ENCODE data around the gene ZBTB25.

ZBTB25 gene

DNA sequence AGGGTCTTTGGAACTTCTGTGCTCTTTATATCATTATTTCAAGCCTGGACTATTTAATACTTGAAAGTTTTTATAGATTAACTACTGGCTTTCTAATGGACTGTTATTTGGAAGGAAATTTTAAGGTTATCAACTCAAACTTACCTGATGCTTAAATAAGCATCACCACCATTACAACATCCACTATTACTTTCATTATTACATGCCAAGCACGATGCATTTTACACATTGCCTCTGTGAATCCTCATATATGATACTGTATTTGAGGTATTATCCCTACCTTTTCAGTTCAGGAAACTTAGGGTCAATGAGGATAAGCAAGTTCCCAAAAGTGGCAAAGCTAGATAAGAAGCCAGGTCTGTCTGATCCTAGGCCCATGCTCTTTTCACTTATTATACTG, 13.3 kb upstream of the ZBTB25 start:
- no peak for DNase-seq (ENCODE audit: low spot score)

DNA sequence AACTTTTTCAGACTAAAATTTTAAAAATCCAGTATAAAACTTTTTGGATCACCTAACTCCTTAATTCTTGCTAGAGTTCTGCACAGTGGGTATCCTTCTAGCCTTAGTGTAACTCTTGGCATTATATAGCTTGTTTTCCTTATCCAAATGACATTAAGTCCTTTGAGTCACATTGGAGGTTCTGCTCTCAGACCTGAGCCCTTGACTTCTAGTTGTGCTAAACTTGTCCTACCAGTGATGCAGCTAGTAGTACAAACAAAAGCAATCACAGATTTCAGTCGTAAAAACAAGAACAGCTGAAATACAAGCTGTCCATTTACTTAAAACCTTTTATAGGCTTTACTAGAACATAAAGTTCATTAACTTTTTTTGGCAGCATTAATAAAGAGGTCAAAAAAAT, 11.4 kb upstream of the ZBTB25 start:
- no peak for DNase-seq (ENCODE audit: low spot score)

DNA sequence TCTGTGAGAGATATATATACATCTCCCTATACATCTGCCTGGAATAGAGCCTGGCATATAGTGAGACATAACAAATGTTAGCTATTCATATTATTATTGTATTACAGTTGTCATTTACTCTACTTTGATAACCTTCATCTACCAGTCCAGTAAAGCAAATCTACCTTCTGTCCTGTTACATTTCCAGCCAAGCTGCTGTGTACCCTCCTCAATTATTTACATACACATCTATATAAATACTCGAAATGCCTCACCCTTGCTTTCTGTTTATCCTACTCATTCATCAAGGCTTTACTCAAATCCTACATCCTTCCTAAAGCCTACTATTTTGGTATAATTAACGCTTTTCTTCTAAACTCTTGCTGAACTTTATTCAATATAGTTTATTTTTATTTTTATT, 9.6 kb upstream of the ZBTB25 start:
- DNase-seq (ENCODE audit: low spot score), result no peak

DNA sequence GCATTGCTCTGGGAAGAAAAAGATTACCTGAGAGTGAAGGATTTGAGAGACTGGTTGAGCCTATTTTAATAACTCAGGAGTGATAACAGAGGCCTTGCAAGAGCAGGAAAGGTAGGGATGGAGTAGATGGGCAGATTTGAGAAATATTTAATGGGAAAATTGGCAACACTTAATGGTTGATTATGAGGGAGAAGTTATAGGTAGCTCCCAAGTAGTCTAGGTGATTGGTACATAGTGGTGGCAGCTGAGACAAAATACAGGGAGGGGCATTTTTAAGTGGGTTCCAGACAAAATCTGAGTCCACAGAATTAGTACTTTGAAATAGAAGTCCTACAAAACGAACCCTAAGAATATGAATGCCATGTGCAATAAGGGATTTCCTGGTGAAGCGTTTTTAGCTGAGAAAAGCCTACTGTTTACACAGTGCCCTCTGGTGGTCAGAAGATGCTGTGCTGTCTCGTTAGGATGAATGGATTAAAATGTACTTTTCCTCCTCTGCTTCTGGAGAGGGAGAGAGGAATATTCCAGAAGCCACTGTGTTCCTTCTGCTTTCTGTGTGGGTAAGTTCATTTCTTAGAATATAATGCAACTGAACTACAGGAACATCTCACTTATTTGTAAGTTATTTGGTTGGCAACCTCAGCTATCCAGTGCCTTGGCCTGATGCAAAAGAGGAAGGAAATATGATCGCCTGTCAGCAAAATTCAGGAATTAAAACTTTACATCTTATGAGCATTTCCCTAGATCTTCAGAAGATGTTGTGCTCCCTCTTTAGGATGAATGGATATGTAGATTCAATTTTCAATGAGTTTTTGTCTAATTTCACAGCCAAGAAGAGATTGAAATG, 7.4 kb upstream of the ZBTB25 start:
- peak; percentile 75 for DNase-seq (ENCODE audit: low spot score)

DNA sequence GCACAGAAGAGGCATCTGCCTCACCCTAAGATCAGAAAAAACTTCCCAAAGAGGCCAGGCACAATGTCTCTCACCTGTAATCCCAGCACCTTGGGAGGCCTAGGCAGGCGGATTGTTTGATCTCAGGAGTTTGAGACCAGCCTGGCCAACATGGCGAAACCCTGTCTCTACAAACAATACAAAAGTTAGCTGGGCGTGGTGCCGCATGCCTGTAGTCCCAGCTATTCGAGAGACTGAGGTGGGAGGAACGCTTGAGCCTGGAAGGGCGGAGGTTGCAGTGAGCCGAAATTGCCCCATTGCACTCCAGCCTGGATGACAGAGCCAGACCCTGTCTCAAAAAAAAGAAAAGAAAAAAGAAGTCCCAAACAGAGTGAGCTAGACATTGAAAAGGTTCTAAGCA, 5.4 kb upstream of the ZBTB25 start:
- no peak for DNase-seq (ENCODE audit: low spot score)

DNA sequence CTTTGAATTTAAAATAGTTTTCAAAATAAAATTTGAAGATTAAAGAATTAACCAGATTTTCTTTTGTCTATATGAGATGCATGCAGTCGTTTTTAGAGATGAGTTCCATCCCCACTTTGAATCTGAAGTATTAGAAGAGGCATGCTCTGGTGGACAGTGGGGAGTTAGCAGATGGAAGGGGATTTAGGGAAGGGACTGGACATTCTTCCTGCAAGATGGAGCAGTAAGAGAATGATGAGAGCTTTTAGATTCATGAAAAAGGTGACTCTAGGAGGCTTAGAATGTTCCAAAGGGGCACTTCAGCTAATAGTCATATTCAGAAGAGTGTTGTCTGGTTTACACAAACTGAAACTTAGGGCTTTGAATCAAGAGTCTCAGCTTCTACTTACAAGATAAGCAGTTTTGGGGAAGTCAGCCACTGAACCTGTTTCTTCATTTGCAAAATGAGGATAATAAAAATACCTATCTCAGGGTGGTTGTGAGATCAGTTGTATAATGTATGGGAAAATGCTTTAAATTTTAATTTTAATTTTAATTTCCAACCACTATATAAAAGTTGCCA, 4.7 kb upstream of the ZBTB25 start:
- DNase-seq (ENCODE audit: low spot score), result peak; percentile 11

DNA sequence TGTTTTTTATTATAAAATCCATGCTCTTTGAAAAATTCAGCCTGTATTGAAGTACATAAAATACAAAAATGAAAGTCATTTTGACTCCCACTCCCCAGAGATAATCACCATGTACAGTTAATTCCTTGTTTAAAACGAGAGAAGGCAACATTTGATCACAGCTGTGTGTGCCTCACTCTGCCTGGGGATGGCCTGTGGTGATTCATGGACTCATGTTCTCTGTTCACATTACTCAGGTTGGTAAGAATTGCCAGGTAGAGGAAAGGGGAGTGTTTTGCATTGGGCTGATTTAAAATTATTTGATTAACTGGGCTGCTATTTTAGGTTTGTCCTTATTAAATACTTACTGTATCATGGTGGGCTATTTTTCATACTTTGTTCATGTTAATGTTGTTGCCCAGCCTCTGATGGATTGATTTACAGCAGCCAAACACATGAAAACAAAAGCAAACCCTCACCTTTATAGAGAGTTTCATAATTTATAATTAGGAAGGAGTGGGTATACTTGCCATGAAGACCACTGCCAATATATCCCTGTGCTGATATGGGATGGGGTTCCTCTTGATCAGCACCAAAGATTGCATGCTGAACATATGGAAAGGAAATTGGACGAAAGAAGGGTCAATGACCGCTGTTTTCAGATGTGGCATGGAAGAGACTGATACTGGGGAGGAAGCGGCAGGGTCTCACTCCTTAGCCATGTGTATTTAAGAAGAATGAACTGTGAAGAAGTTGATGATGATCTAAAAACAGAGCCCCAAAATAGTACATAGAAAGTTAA, 3.9 kb upstream of the ZBTB25 start:
- no peak for DNase-seq (ENCODE audit: low spot score)

DNA sequence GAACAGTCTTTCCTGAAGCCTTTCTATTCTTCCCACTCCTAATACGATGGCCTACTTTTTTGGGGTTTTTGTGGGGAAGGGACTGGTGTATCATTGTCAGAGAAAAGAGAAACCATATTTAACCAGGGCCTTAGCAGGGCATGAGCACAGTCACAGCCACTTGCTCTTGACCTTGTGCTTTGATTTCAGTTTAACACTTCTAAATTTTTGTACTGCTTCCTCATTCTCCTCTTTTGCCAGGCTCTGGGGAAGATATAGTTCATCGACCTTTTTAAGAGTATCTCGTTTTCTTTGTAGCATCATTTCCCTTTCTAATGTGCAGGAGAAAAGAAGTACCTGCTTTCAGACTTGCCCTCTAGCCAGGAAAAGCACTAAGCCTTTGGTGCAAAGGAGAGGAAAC, 3.1 kb upstream of the ZBTB25 start:
- peak; percentile 34 for DNase-seq (ENCODE audit: low spot score)

DNA sequence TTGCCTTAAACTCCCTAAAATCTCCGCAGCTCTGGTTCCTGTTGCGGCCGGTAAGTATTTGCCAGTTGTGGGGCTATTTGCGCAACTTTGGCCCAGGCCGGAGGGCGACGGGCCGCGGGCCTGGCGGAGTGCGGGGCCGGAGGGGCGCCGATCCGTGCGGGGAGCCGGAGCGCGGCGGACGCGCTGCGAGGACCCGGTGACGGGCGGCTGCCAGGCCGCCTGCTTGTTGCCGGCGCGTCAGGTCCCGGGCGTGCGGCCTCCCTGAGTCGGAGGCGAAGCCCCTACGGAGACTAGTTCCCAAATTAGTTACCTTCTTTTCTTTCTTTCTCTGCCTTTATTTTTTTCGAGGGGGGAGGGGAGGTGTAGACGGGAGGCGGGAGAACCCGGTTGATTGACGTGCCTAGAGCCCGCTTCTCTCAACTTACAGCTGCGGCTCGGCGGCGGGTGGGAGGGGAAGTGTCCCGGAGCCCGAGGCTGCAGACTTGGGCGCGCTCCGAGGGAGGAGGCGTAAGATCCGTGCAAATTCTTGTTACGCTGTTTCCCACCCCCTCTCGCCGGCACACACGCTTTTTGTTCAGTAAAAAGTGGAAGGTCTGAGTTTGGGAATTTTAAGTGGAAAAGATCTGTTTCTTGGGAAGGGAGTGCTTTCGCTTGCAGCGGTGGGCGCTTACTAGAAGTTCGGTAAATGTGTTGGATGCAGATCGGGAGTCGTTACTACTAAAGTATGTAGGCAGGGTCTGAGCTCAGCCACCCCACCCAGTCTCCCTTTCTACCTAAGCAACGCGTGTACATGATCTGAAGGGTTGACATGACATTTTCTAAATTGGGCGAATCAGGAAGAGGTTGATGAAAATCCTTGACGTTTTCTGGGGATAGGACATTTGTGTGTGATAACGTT, 1.5 kb upstream of the ZBTB25 start:
- peak; percentile 86 for DNase-seq (ENCODE audit: low spot score)

DNA sequence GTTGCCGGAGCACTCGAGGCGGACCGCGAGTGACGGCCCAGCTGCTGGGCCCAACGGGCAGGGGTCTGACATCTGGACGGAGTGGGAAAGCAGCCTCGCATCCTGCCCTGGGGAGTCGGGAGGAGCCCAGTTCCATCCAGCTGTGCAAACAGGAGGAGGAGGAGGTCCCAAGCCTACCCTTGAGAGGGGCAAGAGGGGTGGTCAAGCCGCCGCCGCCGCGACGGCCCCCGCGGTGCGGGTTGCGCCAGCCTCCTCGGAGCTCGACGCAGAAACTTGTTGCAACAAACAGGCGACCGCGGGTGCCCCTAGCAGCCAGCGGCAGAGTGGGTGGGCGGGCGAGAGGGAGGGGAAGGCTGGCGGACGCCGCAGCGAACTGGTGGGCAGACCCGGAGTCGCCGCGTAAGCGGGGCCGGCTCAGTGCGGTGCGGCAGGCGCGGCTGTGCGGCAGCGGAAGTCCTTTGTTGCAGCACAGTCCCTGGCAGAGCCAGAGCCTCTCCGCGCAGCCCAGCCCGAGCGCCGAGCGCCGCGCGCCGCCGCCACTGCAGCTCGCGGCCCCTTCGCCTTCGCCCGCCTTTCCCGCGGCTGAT, 765 bp upstream of the ZBTB25 start, which contains the start of gene ZBTB1:
ZBTB1 (plus strand) TSS at position 461 of the 587 bp plus-strand sequence. CDS start 16,735 bp downstream, outside the sequence.
- DNase-seq (ENCODE audit: low spot score), result peak; percentile 76

DNA sequence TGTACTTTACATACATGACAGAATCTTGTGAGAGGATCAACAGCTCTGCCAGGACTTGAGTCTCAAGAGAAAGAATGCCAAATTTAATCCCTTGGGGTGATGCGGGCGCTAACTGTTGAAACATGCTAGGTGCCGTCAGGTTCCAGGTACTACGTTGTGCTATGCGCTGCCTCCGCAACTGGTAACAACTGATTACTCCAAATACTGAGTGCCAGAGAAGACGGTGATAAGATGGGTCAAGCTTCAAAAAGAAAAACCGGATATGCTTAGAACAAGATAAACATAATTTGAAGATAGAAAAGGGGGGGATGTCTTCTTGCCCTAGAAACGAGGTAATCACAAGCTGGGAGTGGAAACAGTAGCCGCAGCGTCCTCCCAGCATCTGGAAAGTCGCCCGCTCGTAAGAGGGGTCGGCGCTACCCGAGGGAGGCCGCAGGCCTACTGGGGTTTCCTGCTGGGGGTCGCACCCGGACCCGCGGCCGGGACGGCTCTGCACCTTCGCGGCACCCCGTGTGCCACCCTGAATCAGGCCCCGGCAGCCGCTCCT, 678 bp downstream of the ZBTB25 start:
- peak; percentile 35 for DNase-seq (ENCODE audit: low spot score)

DNA sequence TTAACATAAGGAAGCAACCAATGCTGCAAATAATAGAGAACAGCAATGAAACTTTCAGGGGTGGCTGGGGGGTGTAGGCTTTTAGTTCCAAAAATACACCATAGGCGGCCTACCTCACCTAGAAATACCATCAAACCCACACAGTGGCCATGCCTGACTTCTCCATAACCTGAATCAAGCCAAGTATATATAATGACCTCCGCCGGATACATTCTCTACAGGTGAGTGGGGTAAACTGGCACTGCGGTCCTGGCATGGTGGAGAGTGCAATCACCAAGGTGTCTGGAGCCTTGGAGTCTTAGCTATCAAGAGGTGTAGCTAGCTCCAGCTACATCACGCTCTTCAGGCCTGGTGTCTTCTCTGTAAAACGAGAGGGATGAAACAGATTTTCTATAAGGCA, 1.2 kb downstream of the ZBTB25 start:
- peak; percentile 36 for DNase-seq (ENCODE audit: low spot score)

DNA sequence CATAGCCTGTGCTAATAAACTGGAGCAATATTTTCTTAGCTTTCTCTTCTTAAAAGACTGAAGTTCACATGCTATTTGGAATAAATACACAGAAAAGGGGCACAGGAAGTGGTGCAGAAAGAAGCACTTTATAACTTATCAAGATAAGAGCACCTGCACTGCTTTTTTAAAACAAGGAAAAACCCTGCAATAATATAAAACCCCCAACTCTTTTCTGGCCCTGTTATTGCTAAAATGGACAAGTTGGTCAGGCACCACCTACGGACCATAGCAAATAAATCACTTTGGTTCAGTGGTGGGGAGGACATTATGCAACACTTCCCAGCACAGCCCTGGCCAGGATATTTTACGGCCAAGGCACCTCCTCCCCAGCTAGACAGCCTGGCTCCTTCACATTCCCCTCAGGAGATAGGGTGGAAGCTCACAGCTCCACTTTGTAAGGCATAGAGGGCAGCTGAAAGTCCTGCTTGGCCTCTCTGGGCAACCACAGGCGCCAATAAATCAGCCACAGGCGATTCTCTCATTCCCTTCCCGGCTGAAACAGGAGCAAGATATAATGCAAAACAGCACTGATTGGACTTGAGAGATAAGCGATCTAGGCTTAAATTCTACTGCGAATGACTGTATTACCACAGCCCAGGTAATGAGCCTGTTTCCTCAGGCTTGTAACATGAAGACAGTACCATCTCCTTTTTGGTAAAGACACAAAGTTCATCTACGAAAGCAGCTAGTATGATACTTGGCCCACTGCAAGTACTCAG, 2.0 kb downstream of the ZBTB25 start:
- DNase-seq (ENCODE audit: low spot score), result peak; percentile 27

DNA sequence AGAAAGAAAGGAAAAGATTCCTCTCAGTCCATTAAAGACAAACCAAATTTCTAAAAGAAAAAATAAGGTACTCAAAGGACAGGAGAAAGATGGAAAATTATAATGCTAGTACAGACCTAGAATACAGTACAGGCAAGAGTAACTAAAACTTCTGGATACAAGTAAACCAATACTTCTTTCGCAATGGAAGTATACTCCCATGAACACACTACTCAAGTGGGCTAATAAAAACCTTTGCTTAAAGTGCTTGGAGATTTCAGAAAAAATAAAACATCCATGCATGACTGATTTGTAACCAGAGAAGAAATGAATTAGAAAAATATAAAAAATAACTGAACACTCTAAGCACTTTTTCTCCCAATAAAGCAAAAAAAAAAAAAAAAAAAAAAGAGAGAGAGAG, 3.5 kb downstream of the ZBTB25 start:
- DNase-seq (ENCODE audit: low spot score), result no peak

DNA sequence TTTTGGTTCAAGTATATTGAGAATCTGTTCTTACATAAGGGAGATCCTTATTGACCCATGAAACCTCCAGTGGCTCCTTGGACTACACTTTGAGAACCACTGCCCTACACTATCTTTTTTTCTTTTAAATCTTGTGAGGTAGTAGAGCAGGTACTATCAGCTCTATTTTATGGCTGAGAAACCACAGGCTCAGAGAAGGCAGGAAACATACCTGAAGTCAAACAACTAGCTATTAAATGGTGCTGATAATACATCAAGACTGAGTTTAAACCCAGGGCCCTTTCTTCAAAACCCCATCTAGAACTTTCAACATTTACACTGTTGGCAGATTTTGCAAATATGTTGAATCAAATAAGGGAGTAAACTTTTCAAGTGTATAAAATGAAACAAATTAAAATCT, 6.9 kb downstream of the ZBTB25 start:
- DNase-seq (ENCODE audit: low spot score), result no peak

DNA sequence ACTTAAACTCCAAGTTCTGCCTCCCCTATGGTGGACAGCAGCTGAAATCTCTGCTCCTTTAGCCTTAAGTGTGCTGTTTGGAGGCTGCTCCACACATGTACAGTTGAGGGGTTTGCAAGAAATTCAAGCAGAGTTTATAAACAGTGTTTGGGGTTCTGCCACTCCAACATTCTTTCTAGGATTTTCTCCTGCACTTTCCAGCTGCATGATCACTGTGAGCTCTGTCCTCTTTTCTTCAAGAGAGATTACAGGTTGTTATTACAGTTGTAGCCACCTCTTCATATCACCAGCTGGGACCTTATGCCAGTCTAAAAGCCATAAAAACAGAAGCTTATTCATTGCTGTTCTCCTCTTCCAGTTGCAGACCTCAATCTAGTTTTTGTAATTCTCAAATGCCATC, 8.4 kb downstream of the ZBTB25 start:
- no peak for DNase-seq (ENCODE audit: low spot score)

DNA sequence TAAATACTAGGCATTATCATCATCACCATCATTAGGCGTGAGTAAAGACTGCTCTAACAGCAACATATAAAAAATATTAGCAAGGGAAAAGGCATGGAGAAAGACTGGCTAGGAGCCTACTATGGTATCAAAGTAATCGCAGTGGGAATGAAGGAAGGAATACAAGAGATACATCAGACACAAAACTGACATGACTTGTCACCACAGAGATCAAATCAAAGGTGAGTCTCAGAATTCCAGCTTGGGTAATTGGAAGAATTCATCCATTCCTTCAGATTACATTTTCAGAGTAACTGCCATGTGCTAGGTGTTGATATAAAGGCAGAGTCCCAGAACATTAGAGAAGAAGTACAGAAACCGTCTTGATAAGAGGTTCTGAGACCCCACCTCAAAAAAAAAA, 10.2 kb downstream of the ZBTB25 start:
- DNase-seq (ENCODE audit: low spot score), result no peak

DNA sequence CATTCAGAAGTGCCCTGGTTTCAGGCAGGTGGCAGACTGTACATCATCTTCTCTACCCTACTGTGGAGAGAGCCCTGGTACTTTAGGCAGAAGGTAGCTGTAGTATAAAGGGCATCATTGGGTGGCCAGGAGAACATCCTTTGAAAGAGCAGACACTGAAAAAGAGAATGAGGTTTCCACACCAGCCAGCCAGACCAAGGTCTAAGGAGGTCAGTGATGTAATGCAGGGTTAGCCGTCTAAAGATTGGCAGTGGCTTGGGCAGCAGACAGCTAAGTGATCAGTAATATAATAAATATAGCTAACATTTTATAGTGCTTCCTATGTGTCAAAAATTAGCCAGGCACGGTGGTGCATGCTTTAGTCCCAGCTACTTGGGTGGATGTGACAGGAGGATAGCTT, 12.0 kb downstream of the ZBTB25 start:
- no peak for DNase-seq (ENCODE audit: low spot score)

DNA sequence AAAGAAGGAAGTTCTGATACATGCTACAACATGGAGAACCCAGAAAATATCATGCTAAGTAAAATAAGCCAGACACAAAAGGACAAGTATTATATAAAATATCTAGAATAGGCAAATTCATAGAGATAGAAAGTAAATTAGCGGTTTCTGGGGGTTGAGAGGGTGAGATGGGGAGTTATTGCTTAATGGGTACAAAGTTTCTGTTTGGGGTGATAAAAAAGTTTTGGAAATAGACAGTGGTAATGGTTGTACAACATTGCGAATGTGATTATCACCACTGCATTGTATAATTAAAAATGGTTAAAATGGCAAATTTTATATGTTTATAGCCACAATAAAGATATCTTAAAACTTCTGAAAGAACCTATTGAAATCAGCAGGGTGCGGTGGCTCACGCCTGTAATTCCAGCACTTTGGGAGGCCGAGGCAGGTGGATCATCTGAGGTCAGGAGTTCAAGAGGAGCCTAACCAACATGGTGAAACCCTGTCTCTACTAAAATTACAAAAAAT, 15.0 kb downstream of the ZBTB25 start:
- DNase-seq (ENCODE audit: low spot score), result no peak

DNA sequence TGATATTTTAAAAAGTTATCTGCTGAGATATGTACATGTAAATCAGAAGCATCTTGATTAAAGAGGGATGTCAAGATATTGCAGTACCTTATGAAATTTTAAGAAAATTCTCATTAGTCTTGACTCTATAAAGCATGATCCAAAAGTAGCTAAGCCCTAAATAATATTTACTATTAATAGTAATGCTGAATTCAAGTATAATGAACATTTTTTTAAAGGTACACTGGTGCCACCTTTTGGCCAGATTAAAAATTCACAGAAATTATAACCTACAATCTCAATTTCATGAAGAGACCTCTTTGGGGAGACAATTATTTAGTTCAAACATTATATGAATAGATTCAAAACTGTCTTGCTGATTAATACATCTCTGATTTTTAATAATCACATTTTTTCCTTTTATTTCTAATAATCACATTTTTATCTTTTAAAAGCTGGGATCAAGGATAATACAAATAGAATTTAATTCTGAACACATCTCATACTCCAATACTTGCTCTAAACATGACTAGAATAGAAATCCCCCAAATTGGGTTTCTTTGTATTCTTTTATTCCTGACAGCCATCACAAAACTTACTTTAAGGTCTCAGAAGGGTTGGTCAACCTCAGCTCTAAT, 24.9 kb downstream of the ZBTB25 start:
- peak; percentile 48 for DNase-seq (ENCODE audit: low spot score)
